ENCODE measurements around the gene ZBED4.

GRCh38 chr22:49884075-49884474 lies 30.4 kb downstream of the ZBED4 start:
- TF ChIP-seq POLR2A (IDR thresholded peaks at IDR 0.05; ENCODE audit: low read length), result no peak
- TF ChIP-seq GATA1 (IDR thresholded peaks at IDR 0.05; ENCODE audit: low read depth, low read length), result no peak
